Measurements from ENCODE around the gene SMIM44. TPM values are rescaled to one million over a fixed set of nuclear protein-coding genes. Genes with fewer than 3 reads are reported as not detected.

Gene SMIM44
- total RNA-seq, 2 donors from 2014 or later = not detected

DNA sequence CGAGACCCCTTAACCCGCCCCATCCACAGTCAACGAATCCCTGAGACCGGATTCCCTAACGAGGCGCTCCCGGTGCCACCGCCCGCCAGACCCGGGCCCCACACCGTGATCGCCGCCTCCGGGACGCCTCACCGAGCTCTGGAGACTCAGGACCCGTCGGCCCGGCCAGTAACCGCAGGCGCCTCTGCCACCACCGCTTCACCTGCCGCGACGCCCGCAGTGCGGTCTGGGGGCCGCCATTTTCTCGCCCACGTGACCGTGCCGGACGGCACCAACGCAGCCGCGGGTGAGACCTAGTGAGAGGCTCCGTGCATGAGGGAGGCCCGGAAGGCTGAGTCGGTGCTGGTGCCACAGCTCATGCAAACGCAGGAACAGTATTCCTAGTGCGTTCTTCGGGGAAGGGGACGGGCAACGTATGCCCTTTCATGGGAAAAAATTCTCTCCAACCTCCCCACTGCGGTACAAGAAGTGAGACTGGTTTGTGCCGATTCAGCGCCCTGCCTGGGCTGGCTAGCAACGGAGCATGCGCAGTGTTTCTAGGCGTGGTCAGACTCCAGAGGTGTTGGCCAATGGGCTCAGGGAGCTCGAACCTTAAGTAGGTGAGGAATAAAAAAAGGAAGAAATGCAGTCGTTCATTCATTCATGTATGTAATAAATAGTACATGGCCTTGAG, 17.3 kb upstream of the SMIM44 start, which contains the start of gene DOHH:
DOHH (minus strand) TSS at position 246 of the 673 bp plus-strand sequence. CDS start 3,860 bp downstream, outside the sequence.
- Histone ChIP-seq H3K4me1 (ENCODE audit: control insufficient read depth, insufficient read depth, low read length) (no peaks in the 10 kb centered on the region), H3K9me3 (ENCODE audit: control insufficient read depth, low read length) (no peaks in the 10 kb centered on the region), H3K4me3 (ENCODE audit: low read length) (peak within 1 kb of the TSS; percentile 99), H3K27me3 (ENCODE audit: control insufficient read depth, insufficient read depth, low read length, poor library complexity, severe bottlenecking) (no peaks in the 10 kb centered on the region), H3K9ac (ENCODE audit: extremely low read depth, low read length, poor library complexity, severe bottlenecking) (peak within 1 kb of the TSS; percentile 96), H3K36me3 (ENCODE audit: control insufficient read depth, insufficient read depth, low read length) (peaks cover 11% of the 10 kb centered on the region), H3K27ac (ENCODE audit: low read depth, low read length) (peak within 1 kb of the TSS; percentile 100)
- Mint-ChIP-seq H3K9me3 (no peaks in the 10 kb centered on the region), H3K4me3 (peak within 1 kb of the TSS; percentile 88), H3K4me1 (peaks cover 5% of the 10 kb centered on the region), H3K27ac (peak within 1 kb of the TSS; percentile 99), H3K36me3 (ENCODE audit: low read depth) (peaks cover 21% of the 10 kb centered on the region), H3K27me3 (ENCODE audit: insufficient read depth) (no peaks in the 10 kb centered on the region)
- 0 to 1% methylated on average over 33 to 52 of the region's 52 CpGs for WGBS, 2 experiments (ENCODE audit: insufficient coverage in 1 of 2, insufficient read length in 1 of 2)
- peak; percentile 98 for DNase-seq
- TF ChIP-seq, protein P1, sequence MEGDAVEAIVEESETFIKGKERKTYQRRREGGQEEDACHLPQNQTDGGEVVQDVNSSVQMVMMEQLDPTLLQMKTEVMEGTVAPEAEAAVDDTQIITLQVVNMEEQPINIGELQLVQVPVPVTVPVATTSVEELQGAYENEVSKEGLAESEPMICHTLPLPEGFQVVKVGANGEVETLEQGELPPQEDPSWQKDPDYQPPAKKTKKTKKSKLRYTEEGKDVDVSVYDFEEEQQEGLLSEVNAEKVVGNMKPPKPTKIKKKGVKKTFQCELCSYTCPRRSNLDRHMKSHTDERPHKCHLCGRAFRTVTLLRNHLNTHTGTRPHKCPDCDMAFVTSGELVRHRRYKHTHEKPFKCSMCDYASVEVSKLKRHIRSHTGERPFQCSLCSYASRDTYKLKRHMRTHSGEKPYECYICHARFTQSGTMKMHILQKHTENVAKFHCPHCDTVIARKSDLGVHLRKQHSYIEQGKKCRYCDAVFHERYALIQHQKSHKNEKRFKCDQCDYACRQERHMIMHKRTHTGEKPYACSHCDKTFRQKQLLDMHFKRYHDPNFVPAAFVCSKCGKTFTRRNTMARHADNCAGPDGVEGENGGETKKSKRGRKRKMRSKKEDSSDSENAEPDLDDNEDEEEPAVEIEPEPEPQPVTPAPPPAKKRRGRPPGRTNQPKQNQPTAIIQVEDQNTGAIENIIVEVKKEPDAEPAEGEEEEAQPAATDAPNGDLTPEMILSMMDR (conservative IDR thresholded peaks at IDR 0.05) = no peak

DNA sequence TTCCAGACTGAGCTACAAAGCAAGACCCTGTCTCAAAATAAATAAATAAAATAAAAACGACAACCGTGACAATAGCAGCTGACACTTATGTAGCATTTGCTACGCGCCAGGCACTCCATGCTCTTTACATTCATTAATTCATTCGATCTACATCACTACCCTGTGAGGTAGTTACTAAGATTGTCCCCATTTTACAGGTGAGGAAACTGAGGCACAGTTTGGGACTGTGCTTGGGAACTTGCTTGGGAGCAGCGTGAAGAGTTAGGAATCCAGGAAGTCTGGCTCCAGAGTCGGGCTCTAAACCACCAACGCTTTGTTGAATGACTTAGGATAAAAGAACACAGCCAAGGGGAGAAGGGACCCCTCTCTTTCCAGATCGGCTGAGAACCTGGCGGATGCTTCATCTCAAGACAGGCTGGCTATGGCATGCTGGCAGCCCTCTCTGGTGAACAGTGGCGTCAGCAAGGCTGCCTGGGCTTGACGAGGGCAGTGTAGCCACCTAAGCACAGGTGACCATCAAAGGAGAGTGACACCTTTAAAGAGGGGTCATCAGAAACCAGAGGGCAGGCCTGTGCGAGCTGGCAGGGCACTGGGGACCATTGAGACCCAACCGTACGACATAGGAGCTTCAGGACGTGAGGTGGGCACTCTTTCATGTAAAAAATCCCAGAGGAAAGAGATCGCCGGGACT, 16.6 kb upstream of the SMIM44 start:
- WGBS, 2 experiments (ENCODE audit: insufficient coverage in 1 of 2, insufficient read length in 1 of 2) = 29 to 37% methylated on average over 17 to 18 of the region's 18 CpGs
- TF ChIP-seq, protein P1 (conservative IDR thresholded peaks at IDR 0.05) = no peak
- Mint-ChIP-seq H3K9me3 (no peaks in the 10 kb centered on the region), H3K4me1 (peaks cover 4% of the 10 kb centered on the region), H3K27me3 (ENCODE audit: insufficient read depth) (no peaks in the 10 kb centered on the region), H3K27ac (peak overlapping the region; percentile 99), H3K4me3 (peak overlapping the region; percentile 88), H3K36me3 (ENCODE audit: low read depth) (peaks cover 25% of the 10 kb centered on the region)
- no peaks in the 10 kb centered on the region for H3K27me3 ChIP-seq (ENCODE audit: control insufficient read depth, insufficient read depth, low read length, poor library complexity, severe bottlenecking)
- H3K9me3 ChIP-seq (ENCODE audit: control insufficient read depth, low read length) = no peaks in the 10 kb centered on the region
- peak overlapping the region; percentile 100 for H3K27ac ChIP-seq (ENCODE audit: low read depth, low read length)
- no peak for DNase-seq
- peaks cover 16% of the 10 kb centered on the region for H3K36me3 ChIP-seq (ENCODE audit: control insufficient read depth, insufficient read depth, low read length)
- no peaks in the 10 kb centered on the region for H3K4me1 ChIP-seq (ENCODE audit: control insufficient read depth, insufficient read depth, low read length)
- peak overlapping the region; percentile 96 for H3K9ac ChIP-seq (ENCODE audit: extremely low read depth, low read length, poor library complexity, severe bottlenecking)
- H3K4me3 ChIP-seq (ENCODE audit: low read length) = peak overlapping the region; percentile 99

DNA sequence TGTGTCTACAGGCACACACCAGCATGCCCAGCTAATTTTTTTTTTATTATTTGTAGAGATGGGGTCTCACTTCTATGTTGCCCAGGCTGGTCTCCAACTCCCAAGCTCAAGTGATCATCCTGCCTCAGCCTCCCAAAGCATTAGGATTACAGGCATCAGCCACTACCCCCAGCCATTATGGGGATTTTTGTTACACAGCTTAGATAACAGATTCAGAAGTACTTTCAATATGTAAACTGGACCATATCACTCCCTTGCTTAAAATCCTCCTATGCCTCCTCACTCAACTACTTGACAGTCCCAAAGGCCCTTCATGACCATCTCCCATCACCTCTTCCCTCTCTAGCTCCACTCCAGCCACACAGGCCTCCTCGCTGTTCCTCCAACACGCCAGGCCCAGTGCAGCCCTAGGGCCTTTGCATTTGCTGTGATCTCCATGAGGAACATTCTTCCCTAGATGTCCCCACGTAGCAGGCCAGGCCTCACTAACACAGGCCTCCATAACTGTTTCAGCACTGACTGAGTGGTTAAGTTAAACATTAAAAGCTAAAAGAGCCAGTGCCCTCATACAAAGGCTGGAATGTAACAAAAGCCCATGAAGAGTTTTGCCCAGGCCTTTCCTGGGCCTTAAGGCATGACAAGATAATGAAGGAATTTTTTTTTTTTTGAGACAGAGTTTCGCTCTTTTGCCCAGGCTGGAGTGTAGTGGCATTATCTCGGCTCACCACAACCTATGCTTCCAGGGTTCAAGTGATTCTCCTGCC, 14.7 kb upstream of the SMIM44 start:
- Histone ChIP-seq H3K36me3 (ENCODE audit: control insufficient read depth, insufficient read depth, low read length) (peaks cover 23% of the 10 kb centered on the region), H3K9me3 (ENCODE audit: control insufficient read depth, low read length) (no peaks in the 10 kb centered on the region), H3K27me3 (ENCODE audit: control insufficient read depth, insufficient read depth, low read length, poor library complexity, severe bottlenecking) (no peaks in the 10 kb centered on the region), H3K4me3 (ENCODE audit: low read length) (no peak overlapping the region), H3K4me1 (ENCODE audit: control insufficient read depth, insufficient read depth, low read length) (no peaks in the 10 kb centered on the region), H3K9ac (ENCODE audit: extremely low read depth, low read length, poor library complexity, severe bottlenecking) (no peak overlapping the region), H3K27ac (ENCODE audit: low read depth, low read length) (no peak overlapping the region)
- Mint-ChIP-seq H3K36me3 (ENCODE audit: low read depth) (peaks cover 38% of the 10 kb centered on the region), H3K9me3 (no peaks in the 10 kb centered on the region), H3K27me3 (ENCODE audit: insufficient read depth) (no peaks in the 10 kb centered on the region), H3K4me1 (no peaks in the 10 kb centered on the region), H3K27ac (peak overlapping the region; percentile 16), H3K4me3 (no peak overlapping the region)
- DNase-seq = no peak
- TF ChIP-seq, protein P1 (conservative IDR thresholded peaks at IDR 0.05) = no peak
- 96 to 100% methylated on average over 4 to 5 of the region's 5 CpGs for WGBS, 2 experiments (ENCODE audit: insufficient coverage in 1 of 2, insufficient read length in 1 of 2)
